GM10266 (cell line): ENCODE measurements around the gene WDCP.

Experiments
- DNase-seq: peaks from one replicate; pipeline ENCODE4 v3.0.0; 2012; ENCODE audit errors: extremely low spot score
- CTCF ChIP-seq: IDR thresholded peaks from 2 replicates; pipeline ENCODE4 v1.5.1; 2012; ENCODE audit warnings: mild to moderate bottlenecking, low read depth; ENCODE audit not compliant: control insufficient read depth, insufficient read depth; ENCODE audit errors: missing control alignments

Gene WDCP

GRCh38 chr2:24038786-24039499 is 8.2 kb downstream of the WDCP start:
- DNase-seq, result no peak
- no peak for TF ChIP-seq CTCF

GRCh38 chr2:24026233-24026632 is 21.0 kb downstream of the WDCP start:
- no peak for TF ChIP-seq CTCF
- DNase-seq, result no peak

- no peak for TF ChIP-seq CTCF
- no peak for DNase-seq
These were observed 22.1 kb downstream of the WDCP start for GRCh38 chr2:24024996-24025663.

GRCh38 chr2:24024018-24024417 is 23.2 kb downstream of the WDCP start:
- no peak for TF ChIP-seq CTCF
- DNase-seq, result no peak

- DNase-seq, result no peak
- no peak for TF ChIP-seq CTCF
These were observed 24.1 kb downstream of the WDCP start for GRCh38 chr2:24022975-24023575.

- TF ChIP-seq CTCF, result no peak
- no peak for DNase-seq
These were observed 24.7 kb downstream of the WDCP start for GRCh38 chr2:24022324-24022974.
